Esophagus squamous epithelium (tissue), 5 donors: Measurements from ENCODE around the gene ZNF428. TPM values are rescaled to one million over a fixed set of nuclear protein-coding genes. Genes with fewer than 3 reads are reported as not detected.

Experiments
- DNase-seq: peaks from one replicate; lab custom pipeline; 2025; lab: John Stamatoyannopoulos, UW
- H3K27ac ChIP-seq, 4 donors: fragments of 200-600 bp; sonication (generic); one replicate each; pipeline ENCODE4 v1.5.1; 2016 to 2019; ENCODE audit warnings: mild to moderate bottlenecking in 1 of 4
- H3K27me3 ChIP-seq, 4 donors: fragments of 200-600 bp; sonication (generic); 1 replicate in 3 of 4; 2 replicates in 1 of 4; pipeline versions ENCODE4 v1.5.1 to v1.6.0; 2017 to 2021; ENCODE audit warnings: antibody characterized with exemption in 1 of 4
- H3K36me3 ChIP-seq, 3 donors: fragments of 200-600 bp; sonication (generic); one replicate each; pipeline ENCODE4 v1.5.1; 2016 to 2019
- H3K4me1 ChIP-seq, 3 donors: fragments of 200-600 bp; sonication (generic); one replicate each; pipeline ENCODE4 v1.5.1; 2017 to 2019
- H3K4me3 ChIP-seq, 4 donors: fragments of 200-600 bp; sonication (generic); 1 replicate in 3 of 4; 2 replicates in 1 of 4; pipeline ENCODE4 v1.5.1; 2016 to 2019; ENCODE audit warnings: mild to moderate bottlenecking in 2 of 4, moderate library complexity in 1 of 4
- H3K9me3 ChIP-seq, 3 donors: fragments of 200-600 bp; sonication (generic); one replicate each; pipeline ENCODE4 v1.5.1; 2016 to 2019
- CTCF ChIP-seq, 6 experiments: fragments of 450-650 bp in 4 of 6; fragments of 200-600 bp in 2 of 6; sonication (generic) in 2 of 6; IDR thresholded peaks; one replicate each; pipeline ENCODE4 v1.5.1; 2016 to 2019; ENCODE audit warnings: antibody characterized with exemption in 6 of 6, mild to moderate bottlenecking in 4 of 6, moderate library complexity in 4 of 6
- POLR2A ChIP-seq, 4 donors: fragments of 450-650 bp; IDR thresholded peaks; one replicate each; pipeline ENCODE4 v1.6.1; 2017; ENCODE audit warnings: antibody characterized with exemption in 4 of 4, mild to moderate bottlenecking in 4 of 4, moderate library complexity in 3 of 4
- WGBS, 2 donors: methylation state at CpG; one replicate each; pipeline ENCODE4 v1.1.5; 2018; 5-methylcytosine and 5-hydroxymethylcytosine counted together
- intact Hi-C: fragments of 100-400 bp; cut with DNase I; formaldehyde crosslinking; loops from one replicate; pipeline ENCODE4 v1.15.0; 2022
- total RNA-seq, 4 donors: library from RNA; depleted of rRNA; stranded (reverse); fragments of >200 nt; gene quantifications; one replicate each; pipeline ENCODE4 v1.1.0, GENCODE V29; 2016
- donor health status: DM: yes; HTN: yes; CAD: no.

ZNF428 gene
- total RNA-seq, 4 donors from 2014 or later: 7.9 to 19.3 (median 11.8) TPM

GRCh38 chr19:43634068-43634467 lies 14.6 kb upstream of the ZNF428 start:
- Histone ChIP-seq H3K27me3 (peaks cover 0 to 6% (median 0%) of the 10 kb centered on the region in 4 donors), H3K4me1 (peaks cover 3 to 44% (median 14%) of the 10 kb centered on the region in 3 donors), H3K9me3 (no peaks in the 10 kb centered on the region), H3K36me3 (no peaks in the 10 kb centered on the region), H3K27ac (no peak overlapping the region), H3K4me3 (no peak overlapping the region)
- TF ChIP-seq CTCF (IDR thresholded peaks at IDR 0.05) (no peak), POLR2A (IDR thresholded peaks at IDR 0.05) (no peak)
- DNase-seq: no peak
- WGBS, 2 donors: 51 to 60% methylated on average over 3 to 5 of the region's 5 CpGs
- intact Hi-C loops: no loop called here

- intact Hi-C loops: no loop called here
- no peak overlapping the region for H3K27ac ChIP-seq
- peaks cover 0 to 4% (median 0%) of the 10 kb centered on the region in 4 donors for H3K27me3 ChIP-seq
- no peak for DNase-seq
- no peak for TF ChIP-seq POLR2A (IDR thresholded peaks at IDR 0.05)
- TF ChIP-seq CTCF (IDR thresholded peaks at IDR 0.05): no peak
- H3K4me1 ChIP-seq: peaks cover 3 to 39% (median 11%) of the 10 kb centered on the region in 3 donors
- H3K36me3 ChIP-seq: no peaks in the 10 kb centered on the region
- no peaks in the 10 kb centered on the region for H3K9me3 ChIP-seq
- no peak overlapping the region for H3K4me3 ChIP-seq
- 78 to 91% methylated on average over 4 of the region's 4 CpGs for WGBS, 2 donors
Measured at GRCh38 chr19:43633520-43633919, 14.1 kb upstream of the ZNF428 start.

- H3K9me3 ChIP-seq: no peaks in the 10 kb centered on the region
- DNase-seq: no peak
- H3K27me3 ChIP-seq: peaks cover 0 to 4% (median 0%) of the 10 kb centered on the region in 4 donors
- intact Hi-C loops: no loop called here
- H3K4me3 ChIP-seq: no peak overlapping the region
- no peaks in the 10 kb centered on the region for H3K36me3 ChIP-seq
- TF ChIP-seq POLR2A (IDR thresholded peaks at IDR 0.05) (no peak), CTCF (IDR thresholded peaks at IDR 0.05) (no peak)
- H3K4me1 ChIP-seq: peaks cover 3 to 27% (median 11%) of the 10 kb centered on the region in 3 donors
- no peak overlapping the region for H3K27ac ChIP-seq
- WGBS, 2 donors: 92 to 94% methylated on average over 5 of the region's 5 CpGs
Measured at GRCh38 chr19:43631491-43631890, 12.1 kb upstream of the ZNF428 start.

GRCh38 chr19:43628646-43629326 lies 9.4 kb upstream of the ZNF428 start:
- no peak for TF ChIP-seq POLR2A (IDR thresholded peaks at IDR 0.05)
- H3K4me3 ChIP-seq: no peak overlapping the region
- intact Hi-C loops: no loop called here
- H3K27ac ChIP-seq: no peak overlapping the region
- no peaks in the 10 kb centered on the region for H3K9me3 ChIP-seq
- WGBS, 2 donors: 73 to 89% methylated on average over 3 of the region's 3 CpGs
- H3K36me3 ChIP-seq: no peaks in the 10 kb centered on the region
- peaks cover 0 to 22% (median 0%) of the 10 kb centered on the region in 3 donors for H3K4me1 ChIP-seq
- DNase-seq: no peak
- H3K27me3 ChIP-seq: no peaks in the 10 kb centered on the region

- H3K27me3 ChIP-seq: no peaks in the 10 kb centered on the region
- TF ChIP-seq POLR2A (IDR thresholded peaks at IDR 0.05) (no peak), CTCF (IDR thresholded peaks at IDR 0.05) (no peak)
- peaks cover 0 to 21% (median 0%) of the 10 kb centered on the region in 3 donors for H3K4me1 ChIP-seq
- DNase-seq: no peak
- H3K36me3 ChIP-seq: no peaks in the 10 kb centered on the region
- intact Hi-C loops: no loop called here
- no peak overlapping the region for H3K4me3 ChIP-seq
- 42 to 64% methylated on average over 9 to 11 of the region's 17 CpGs for WGBS, 2 donors
- H3K27ac ChIP-seq: no peak overlapping the region
- H3K9me3 ChIP-seq: no peaks in the 10 kb centered on the region
Measured at GRCh38 chr19:43626838-43627237, 7.4 kb upstream of the ZNF428 start.
